SK-N-SH (cell line): ENCODE measurements around the gene PFDN1.

ENCODE experiments used
- CHD2 ChIP-seq: fragments of 150-350 bp; IDR thresholded peaks from 2 replicates; pipeline ENCODE4 v1.6.1; 2018; ENCODE audit warnings: low read length; ENCODE audit not compliant: partially characterized antibody
- EP300 ChIP-seq, 2 experiments: IDR thresholded peaks; 2 replicates each; pipeline versions ENCODE4 v1.4.0 to v1.6.1; 2012; ENCODE audit warnings: borderline replicate concordance in 1 of 2, low read depth in 1 of 2, low read length in 1 of 2
- MXI1 ChIP-seq: IDR thresholded peaks from 2 replicates; pipeline ENCODE4 v1.6.1; 2012; ENCODE audit warnings: mild to moderate bottlenecking, low read depth, low read length, improper control_type of control experiment
- POLR2AphosphoS5 ChIP-seq: IDR thresholded peaks from 2 replicates; pipeline ENCODE4 v1.6.1; 2012; ENCODE audit warnings: low read depth, low read length
- YY1 ChIP-seq: IDR thresholded peaks from 2 replicates; pipeline ENCODE4 v1.4.0; 2012; ENCODE audit warnings: low read depth, mild to moderate bottlenecking

DNA sequence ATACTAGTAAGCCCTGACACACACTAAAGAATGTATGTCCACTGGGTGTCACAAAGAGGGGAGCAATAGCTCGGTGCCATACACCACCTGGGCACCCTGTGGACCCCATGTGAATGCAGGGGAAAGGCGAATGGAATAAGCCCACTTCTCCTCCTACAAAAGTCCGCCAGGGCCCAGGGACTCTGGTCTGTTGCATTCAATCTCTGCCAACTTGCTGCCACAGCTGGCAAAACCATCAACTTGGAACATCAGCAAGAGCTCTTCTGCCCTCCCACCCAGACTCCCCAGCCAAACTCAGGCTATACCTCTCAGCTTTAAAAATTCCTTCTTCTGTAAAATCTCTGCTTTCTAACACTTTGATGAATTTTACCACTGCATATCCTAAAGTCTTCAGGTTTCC lies 54.5 kb downstream of the PFDN1 start:
- TF ChIP-seq YY1 (no peak), MXI1 (no peak), POLR2AphosphoS5 (no peak), EP300 (IDR thresholded peaks at IDR 0.05; ENCODE audit: borderline replicate concordance in 1 of 2, low read depth in 1 of 2, low read length in 1 of 2) (no peak), CHD2 (no peak)
